ENCODE data around the gene KIFC3. TPM values are rescaled to one million over a fixed set of nuclear protein-coding genes. Genes with fewer than 3 reads are reported as not detected.
"Not testable (repeated sequence)": the region's sequence is repeated elsewhere in the genome, so short reads cannot be mapped to it uniquely, and the experiment has no call there.

The KIFC3 gene
- total RNA-seq, 1 donor from 2014 or later, result 25.1 TPM

- Mint-ChIP-seq H3K27me3 (ENCODE audit: low read depth) (no peaks in the 10 kb centered on the region), H3K9me3 (no peaks in the 10 kb centered on the region), H3K4me3 (no peak overlapping the region), H3K27ac (ENCODE audit: unreplicated experiment) (no peak overlapping the region), H3K4me1 (peaks cover 4% of the 10 kb centered on the region), H3K36me3 (ENCODE audit: low read depth) (peaks cover 2% of the 10 kb centered on the region)
- no peak for DNase-seq (ENCODE audit: low read depth, low spot score)
- no peak for TF ChIP-seq CTCF (conservative IDR thresholded peaks at IDR 0.05)
Observed at GRCh38 chr16:57747091-57747490, 55.2 kb downstream of the KIFC3 start.

GRCh38 chr16:57746316-57746715 lies 56.0 kb downstream of the KIFC3 start:
- not testable (repeated sequence) for H3K27me3 Mint-ChIP-seq (ENCODE audit: low read depth); DNase-seq (ENCODE audit: low read depth, low spot score); H3K4me3 Mint-ChIP-seq; H3K4me1 Mint-ChIP-seq; H3K36me3 Mint-ChIP-seq (ENCODE audit: low read depth); H3K9me3 Mint-ChIP-seq
- peak overlapping the region; percentile 40 for H3K27ac Mint-ChIP-seq (ENCODE audit: unreplicated experiment)

GRCh38 chr16:57745768-57746167 lies 56.5 kb downstream of the KIFC3 start:
- no peaks in the 10 kb centered on the region for H3K27me3 Mint-ChIP-seq (ENCODE audit: low read depth)
- no peak overlapping the region for H3K4me3 Mint-ChIP-seq
- no peaks in the 10 kb centered on the region for H3K9me3 Mint-ChIP-seq
- no peak overlapping the region for H3K27ac Mint-ChIP-seq (ENCODE audit: unreplicated experiment)
- H3K36me3 Mint-ChIP-seq (ENCODE audit: low read depth), result peaks cover 2% of the 10 kb centered on the region
- DNase-seq (ENCODE audit: low read depth, low spot score), result no peak
- H3K4me1 Mint-ChIP-seq, result peaks cover 4% of the 10 kb centered on the region
- TF ChIP-seq CTCF (conservative IDR thresholded peaks at IDR 0.05), result no peak

GRCh38 chr16:57744642-57744903 lies 57.7 kb downstream of the KIFC3 start:
- peaks cover 2% of the 10 kb centered on the region for H3K36me3 Mint-ChIP-seq (ENCODE audit: low read depth)
- H3K27me3 Mint-ChIP-seq (ENCODE audit: low read depth), result no peaks in the 10 kb centered on the region
- no peak overlapping the region for H3K27ac Mint-ChIP-seq (ENCODE audit: unreplicated experiment)
- no peak for TF ChIP-seq CTCF (conservative IDR thresholded peaks at IDR 0.05)
- H3K4me3 Mint-ChIP-seq, result no peak overlapping the region
- no peak for DNase-seq (ENCODE audit: low read depth, low spot score)
- no peaks in the 10 kb centered on the region for H3K9me3 Mint-ChIP-seq
- H3K4me1 Mint-ChIP-seq, result peaks cover 4% of the 10 kb centered on the region

- Mint-ChIP-seq H3K27me3 (ENCODE audit: low read depth) (no peaks in the 10 kb centered on the region), H3K27ac (ENCODE audit: unreplicated experiment) (no peak overlapping the region), H3K4me1 (peaks cover 4% of the 10 kb centered on the region), H3K4me3 (no peak overlapping the region), H3K36me3 (ENCODE audit: low read depth) (peaks cover 2% of the 10 kb centered on the region), H3K9me3 (no peaks in the 10 kb centered on the region)
- no peak for DNase-seq (ENCODE audit: low read depth, low spot score)
- no peak for TF ChIP-seq CTCF (conservative IDR thresholded peaks at IDR 0.05)
Observed at GRCh38 chr16:57743886-57744641, 58.2 kb downstream of the KIFC3 start.

- Mint-ChIP-seq H3K36me3 (ENCODE audit: low read depth) (peaks cover 2% of the 10 kb centered on the region), H3K27me3 (ENCODE audit: low read depth) (no peaks in the 10 kb centered on the region), H3K9me3 (no peaks in the 10 kb centered on the region), H3K27ac (ENCODE audit: unreplicated experiment) (no peak overlapping the region), H3K4me3 (no peak overlapping the region), H3K4me1 (peaks cover 4% of the 10 kb centered on the region)
- TF ChIP-seq CTCF (conservative IDR thresholded peaks at IDR 0.05), result no peak
- no peak for DNase-seq (ENCODE audit: low read depth, low spot score)
Observed at GRCh38 chr16:57743458-57743857, 58.8 kb downstream of the KIFC3 start.
